HCT116 (cell line): Measurements from ENCODE around the gene TAF1C. TPM values are rescaled to one million over a fixed set of nuclear protein-coding genes. Genes with fewer than 3 reads are reported as not detected.

Source experiments
- ATAC-seq: fragments of 200-7000 bp; cut with Tn5 transposase; 2 replicates; pipeline ENCODE4 v1.9.1; 2020; ENCODE audit warnings: mild to moderate bottlenecking, moderate library complexity
- BruUV-seq: library from RNA; stranded (reverse); fragments of 400-500 nt; replicated peaks from 2 replicates; lab custom pipeline; 2021; lab: Mats Ljungman, UMichigan
- CTCF ChIA-PET: fragments of 300-600 bp; sonication (Branson Sonifier 250); formaldehyde crosslinking; loops from one replicate; lab custom pipeline; 2021; ENCODE audit warnings: antibody characterized with exemption; lab: Charles Lee
- POLR2A ChIA-PET: fragments of 300-600, 350-600 bp; sonication (Branson Sonifier 250); formaldehyde crosslinking; loops from one replicate; lab custom pipeline; 2021; ENCODE audit warnings: antibody characterized with exemption; lab: Charles Lee
- RAD21 ChIA-PET, 2 experiments: fragments of 300-600 bp; sonication (Branson Sonifier 250); formaldehyde crosslinking; loops; one replicate each; lab custom pipeline; 2023; ENCODE audit warnings: low total read pairs in 2 of 2; ENCODE audit not compliant: uncharacterized antibody in 2 of 2, unreplicated experiment in 2 of 2, low non-redundant PET in 1 of 2; lab: Charles Lee
- DNase-seq: peaks from one replicate; pipeline ENCODE4 v3.0.0-alpha.2; 2010; ENCODE audit warnings: low read depth, low spot score
- H2AFZ ChIP-seq: fragments of 200-600 bp; shearing (Covaris generic), sonication (generic); 2 replicates; pipeline ENCODE4 v1.6.1; 2017; ENCODE audit warnings: low read depth, mixed run types, mixed read lengths, antibody characterized with exemption, low read length; ENCODE audit not compliant: poor library complexity, severe bottlenecking
- H3K27ac ChIP-seq: 2 replicates; pipeline ENCODE4 v1.5.1; 2012; ENCODE audit warnings: low read depth, low read length
- H3K27me3 ChIP-seq: fragments of 200-600 bp; sonication (generic); 2 replicates; pipeline ENCODE4 v1.6.1; 2016; ENCODE audit warnings: mixed run types, low read length, mixed read lengths; ENCODE audit not compliant: insufficient read depth
- H3K36me3 ChIP-seq, 2 experiments: fragments of 200-500 bp in 1 of 2; fragments of 200-600 bp in 1 of 2; sonication (Bioruptor generic) in 1 of 2; sonication (generic) in 1 of 2; 2 replicates each; pipeline versions ENCODE4 v1.5.1 to v1.6.1; 2014 to 2016; ENCODE audit warnings: low read length in 2 of 2, inconsistent platforms in 1 of 2, mixed read lengths in 1 of 2, mixed run types in 1 of 2; ENCODE audit not compliant: insufficient read depth in 2 of 2, control insufficient read depth in 1 of 2
- H3K4me1 ChIP-seq, 2 experiments: fragments of 200-600 bp in 1 of 2; sonication (generic) in 1 of 2; 2 replicates each; pipeline versions ENCODE4 v1.5.1 to v1.6.1; 2012 to 2017; ENCODE audit warnings: low read length in 2 of 2, inconsistent platforms in 1 of 2, mild to moderate bottlenecking in 1 of 2, mixed read lengths in 1 of 2, mixed run types in 1 of 2, moderate library complexity in 1 of 2; ENCODE audit not compliant: insufficient read depth in 2 of 2, control insufficient read depth in 1 of 2
- H3K4me2 ChIP-seq: fragments of 200-600 bp; sonication (generic); 2 replicates; pipeline ENCODE4 v1.6.1; 2017; ENCODE audit warnings: mixed run types, low read length, mixed read lengths
- H3K4me3 ChIP-seq, 2 experiments: fragments of 200-600 bp in 1 of 2; sonication (generic) in 1 of 2; replicated peaks in 1 of 2; 2 replicates each; pipeline ENCODE4 v1.5.1; 2011 to 2016; ENCODE audit warnings: low read length in 2 of 2, control low read depth in 1 of 2, low read depth in 1 of 2, mild to moderate bottlenecking in 1 of 2, mixed read lengths in 1 of 2, mixed run types in 1 of 2
- H3K79me2 ChIP-seq: fragments of 200-600 bp; sonication (generic); 2 replicates; pipeline ENCODE4 v1.6.1; 2017; ENCODE audit warnings: mild to moderate bottlenecking, mixed run types, low read length, moderate library complexity, mixed read lengths; ENCODE audit not compliant: insufficient read depth
- H3K9ac ChIP-seq: fragments of 200-600 bp; sonication (generic); 2 replicates; pipeline ENCODE4 v1.6.1; 2016; ENCODE audit warnings: low read length, mixed read lengths
- H3K9me2 ChIP-seq: fragments of 200-600 bp; sonication (generic), shearing (Covaris generic); 2 replicates; pipeline ENCODE4 v1.6.1; 2017; ENCODE audit warnings: mixed run types, mild to moderate bottlenecking, moderate library complexity; ENCODE audit not compliant: insufficient read depth
- H3K9me3 ChIP-seq, 2 experiments: fragments of 200-500 bp in 1 of 2; fragments of 200-600 bp in 1 of 2; sonication (Bioruptor generic) in 1 of 2; sonication (generic) in 1 of 2; 2 replicates each; pipeline ENCODE4 v1.6.1; 2014 to 2017; ENCODE audit warnings: low read length in 2 of 2, mixed read lengths in 2 of 2, inconsistent platforms in 1 of 2, low read depth in 1 of 2, mild to moderate bottlenecking in 1 of 2, mixed run types in 1 of 2, moderate library complexity in 1 of 2; ENCODE audit not compliant: control insufficient read depth in 1 of 2, insufficient read depth in 1 of 2
- H4K20me1 ChIP-seq: fragments of 200-600 bp; sonication (generic), shearing (Covaris generic); 2 replicates; pipeline ENCODE4 v1.6.1; 2017; ENCODE audit warnings: mixed run types, mild to moderate bottlenecking, moderate library complexity; ENCODE audit not compliant: insufficient read depth
- CEBPB ChIP-seq: IDR thresholded peaks from 2 replicates; pipeline ENCODE4 v1.6.1; 2012; ENCODE audit warnings: low read depth
- CTCF ChIP-seq, 3 experiments: fragments of 200-600 bp in 1 of 3; sonication (generic) in 1 of 3; IDR thresholded peaks in 2 of 3; conservative IDR thresholded peaks in 1 of 3; 2 replicates each; pipeline ENCODE4 v1.5.1; 2012 to 2017; ENCODE audit warnings: low read depth in 2 of 3, low read length in 2 of 3, antibody characterized with exemption in 1 of 3, borderline replicate concordance in 1 of 3, control low read depth in 1 of 3, mild to moderate bottlenecking in 1 of 3, mixed read lengths in 1 of 3, mixed run types in 1 of 3, moderate library complexity in 1 of 3; ENCODE audit not compliant: insufficient read depth in 1 of 3
- EZH2 ChIP-seq: fragments of 200-600 bp; sonication (generic); IDR thresholded peaks from 2 replicates; pipeline ENCODE4 v1.6.1; 2017; ENCODE audit warnings: antibody characterized with exemption, mixed run types
- EZH2phosphoT487 ChIP-seq: fragments of 200-600 bp; IDR thresholded peaks from 2 replicates; pipeline ENCODE4 v1.6.1; 2018; ENCODE audit warnings: antibody characterized with exemption, borderline replicate concordance
- FOSL1 ChIP-seq: IDR thresholded peaks from 2 replicates; pipeline ENCODE4 v1.6.1; 2012; ENCODE audit warnings: low read depth
- JUND ChIP-seq: IDR thresholded peaks from 2 replicates; pipeline ENCODE4 v1.6.1; 2012
- POLR2A ChIP-seq: IDR thresholded peaks from 2 replicates; pipeline ENCODE4 v1.7.0; 2011; ENCODE audit warnings: borderline replicate concordance; ENCODE audit not compliant: insufficient read depth, insufficient read length; ENCODE audit errors: extremely low read depth
- POLR2AphosphoS5 ChIP-seq: IDR thresholded peaks from 2 replicates; pipeline ENCODE4 v1.6.1; 2011; ENCODE audit warnings: mild to moderate bottlenecking, low read depth, low read length, moderate library complexity
- RAD21 ChIP-seq: IDR thresholded peaks from 2 replicates; pipeline ENCODE4 v1.6.1; 2012; ENCODE audit warnings: low read depth, mild to moderate bottlenecking
- REST ChIP-seq: IDR thresholded peaks from 2 replicates; pipeline ENCODE4 v1.6.1; 2012; ENCODE audit warnings: low read depth
- SP1 ChIP-seq: IDR thresholded peaks from 2 replicates; pipeline ENCODE4 v1.6.1; 2012; ENCODE audit warnings: low read depth
- ZFX ChIP-seq: fragments of 450-650 bp; IDR thresholded peaks from 2 replicates; pipeline ENCODE4 v1.6.1; 2017
- ZNF274 ChIP-seq: fragments of 200-500 bp; sonication (Bioruptor generic); IDR thresholded peaks from 2 replicates; pipeline ENCODE4 v1.6.1; 2014; ENCODE audit warnings: mild to moderate bottlenecking, low read depth, low read length, inconsistent platforms
- intact Hi-C: fragments of 100-400 bp; cut with micrococcal nuclease; formaldehyde crosslinking; loops from 2 replicates; pipeline ENCODE4 v1.10.0; 2022
- total RNA-seq: library from RNA; stranded (reverse); gene quantifications from one replicate; pipeline ENCODE4 v1.2.1, GENCODE V29; 2021; ENCODE audit not compliant: unreplicated experiment
- TF ChIP-seq, protein P1 (sequence below): IDR thresholded peaks from 2 replicates; pipeline ENCODE4 v1.6.1; 2012
- TF ChIP-seq, protein P2 (sequence below): IDR thresholded peaks from 2 replicates; pipeline ENCODE4 v1.6.1; 2011; ENCODE audit warnings: mild to moderate bottlenecking, low read length, moderate library complexity; ENCODE audit not compliant: insufficient replicate concordance; ENCODE audit errors: extremely low read depth

Gene TAF1C
- total RNA-seq, 1 experiment from 2014 or later, result 76.3 TPM

DNA sequence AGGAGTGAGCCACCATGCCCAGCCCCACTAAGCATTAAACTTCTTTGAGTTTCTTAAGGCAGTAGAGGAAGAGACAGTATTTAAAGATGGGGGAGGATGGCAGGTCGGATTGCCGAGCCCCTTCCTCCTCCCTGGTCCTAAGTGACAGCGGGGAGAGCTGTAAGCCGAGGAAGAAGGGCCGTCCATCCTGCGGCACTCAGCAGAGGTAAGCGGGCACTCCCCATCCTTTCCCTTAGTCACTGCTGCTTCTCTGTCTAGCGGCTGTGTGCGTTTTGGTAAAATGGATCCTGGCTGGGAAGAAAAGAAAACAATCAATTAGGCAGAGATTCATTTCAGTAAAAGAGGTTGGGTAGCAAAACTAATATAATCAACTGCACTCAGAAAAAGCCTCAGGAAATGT is 27.9 kb downstream of the TAF1C start:
- ChIA-PET CTCF (no interaction called here), POLR2A (no interaction called here), RAD21 (no interaction called here)
- Histone ChIP-seq H3K4me1 (peaks cover 0 to 6% of the 10 kb centered on the region in 2 experiments; a peak in 1 of 4 replicates), H3K27me3 (peaks cover 13% of the 10 kb centered on the region; the same call in 1 of the 2 replicates), H3K4me3 (no peak overlapping the region), H4K20me1 (no peaks in the 10 kb centered on the region), H3K9me3 (no peaks in the 10 kb centered on the region; a peak in 1 of 4 replicates), H3K79me2 (no peaks in the 10 kb centered on the region), H3K36me3 (no peaks in the 10 kb centered on the region), H3K4me2 (no peak overlapping the region), H3K9ac (no peak overlapping the region), H3K27ac (no peak overlapping the region), H3K9me2 (no peaks in the 10 kb centered on the region), H2AFZ (no peak overlapping the region)
- no peak for TF ChIP-seq REST
- TF ChIP-seq RAD21, result no peak
- no peak for TF ChIP-seq FOSL1
- no peak for TF ChIP-seq POLR2AphosphoS5
- no peak for TF ChIP-seq CEBPB
- no peak for TF ChIP-seq ZFX
- no peak for TF ChIP-seq ZNF274
- TF ChIP-seq SP1, result no peak
- TF ChIP-seq, protein P1, sequence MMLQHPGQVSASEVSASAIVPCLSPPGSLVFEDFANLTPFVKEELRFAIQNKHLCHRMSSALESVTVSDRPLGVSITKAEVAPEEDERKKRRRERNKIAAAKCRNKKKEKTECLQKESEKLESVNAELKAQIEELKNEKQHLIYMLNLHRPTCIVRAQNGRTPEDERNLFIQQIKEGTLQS, result no peak
- TF ChIP-seq EZH2, result no peak
- no peak for TF ChIP-seq JUND
- TF ChIP-seq, protein P2, sequence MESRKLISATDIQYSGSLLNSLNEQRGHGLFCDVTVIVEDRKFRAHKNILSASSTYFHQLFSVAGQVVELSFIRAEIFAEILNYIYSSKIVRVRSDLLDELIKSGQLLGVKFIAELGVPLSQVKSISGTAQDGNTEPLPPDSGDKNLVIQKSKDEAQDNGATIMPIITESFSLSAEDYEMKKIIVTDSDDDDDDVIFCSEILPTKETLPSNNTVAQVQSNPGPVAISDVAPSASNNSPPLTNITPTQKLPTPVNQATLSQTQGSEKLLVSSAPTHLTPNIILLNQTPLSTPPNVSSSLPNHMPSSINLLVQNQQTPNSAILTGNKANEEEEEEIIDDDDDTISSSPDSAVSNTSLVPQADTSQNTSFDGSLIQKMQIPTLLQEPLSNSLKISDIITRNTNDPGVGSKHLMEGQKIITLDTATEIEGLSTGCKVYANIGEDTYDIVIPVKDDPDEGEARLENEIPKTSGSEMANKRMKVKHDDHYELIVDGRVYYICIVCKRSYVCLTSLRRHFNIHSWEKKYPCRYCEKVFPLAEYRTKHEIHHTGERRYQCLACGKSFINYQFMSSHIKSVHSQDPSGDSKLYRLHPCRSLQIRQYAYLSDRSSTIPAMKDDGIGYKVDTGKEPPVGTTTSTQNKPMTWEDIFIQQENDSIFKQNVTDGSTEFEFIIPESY, result no peak
- no peak for TF ChIP-seq EZH2phosphoT487
- TF ChIP-seq POLR2A, result no peak
- no peak for TF ChIP-seq CTCF (IDR thresholded peaks at IDR 0.05 in 2 of 3, conservative IDR thresholded peaks at IDR 0.05 in 1 of 3; ENCODE audit: borderline replicate concordance in 1 of 3, insufficient read depth in 1 of 3, low read depth in 2 of 3, low read length in 2 of 3)
- DNase-seq (no peak), ATAC-seq (no peak)
- intact Hi-C loops, result no loop called here
- no TSS peak for BruUV-seq
